Measurements from ENCODE around the gene PSMB5. TPM values are rescaled to one million over a fixed set of nuclear protein-coding genes. Genes with fewer than 3 reads are reported as not detected.
A peak's percentile ranks its signal among the peaks of the same experiment; 100 is the strongest.

PSMB5 gene
- total RNA-seq, 1 donor from 2014 or later: 220 TPM

GRCh38 chr14:23063601-23064000, 28.9 kb upstream of the PSMB5 start:
- no peaks in the 10 kb centered on the region for H3K27me3 ChIP-seq (ENCODE audit: control insufficient read depth, insufficient read depth, low read length)
- FAIRE-seq (no peak), DNase-seq (ENCODE audit: low read depth) (no peak)
- peaks cover 45% of the 10 kb centered on the region for H3K36me3 ChIP-seq (ENCODE audit: control insufficient read depth, insufficient read depth, low read length)
- H3K4me3 ChIP-seq (ENCODE audit: low read depth, low read length): no peak overlapping the region
- no peak for TF ChIP-seq CTCF (IDR thresholded peaks at IDR 0.05; ENCODE audit: insufficient read depth, low read length, severe bottlenecking)

GRCh38 chr14:23062002-23062401, 27.3 kb upstream of the PSMB5 start:
- H3K4me3 ChIP-seq (ENCODE audit: low read depth, low read length): no peak overlapping the region
- H3K36me3 ChIP-seq (ENCODE audit: control insufficient read depth, insufficient read depth, low read length): peaks cover 33% of the 10 kb centered on the region
- no peak for FAIRE-seq
- H3K27me3 ChIP-seq (ENCODE audit: control insufficient read depth, insufficient read depth, low read length): no peaks in the 10 kb centered on the region
- DNase-seq (ENCODE audit: low read depth): peak; percentile 95
- TF ChIP-seq CTCF (IDR thresholded peaks at IDR 0.05; ENCODE audit: insufficient read depth, low read length, severe bottlenecking): no peak

- no peak for FAIRE-seq
- no peaks in the 10 kb centered on the region for H3K27me3 ChIP-seq (ENCODE audit: control insufficient read depth, insufficient read depth, low read length)
- peaks cover 29% of the 10 kb centered on the region for H3K36me3 ChIP-seq (ENCODE audit: control insufficient read depth, insufficient read depth, low read length)
- DNase-seq (ENCODE audit: low read depth): no peak
- no peak for TF ChIP-seq CTCF (IDR thresholded peaks at IDR 0.05; ENCODE audit: insufficient read depth, low read length, severe bottlenecking)
- H3K4me3 ChIP-seq (ENCODE audit: low read depth, low read length): no peak overlapping the region
Observed at GRCh38 chr14:23060536-23061260, 26.0 kb upstream of the PSMB5 start.

GRCh38 chr14:23058654-23059504, 24.2 kb upstream of the PSMB5 start:
- Histone ChIP-seq H3K4me3 (ENCODE audit: low read depth, low read length) (no peak overlapping the region), H3K36me3 (ENCODE audit: control insufficient read depth, insufficient read depth, low read length) (peaks cover 23% of the 10 kb centered on the region), H3K27me3 (ENCODE audit: control insufficient read depth, insufficient read depth, low read length) (no peaks in the 10 kb centered on the region)
- FAIRE-seq (no peak), DNase-seq (ENCODE audit: low read depth) (no peak)
- no peak for TF ChIP-seq CTCF (IDR thresholded peaks at IDR 0.05; ENCODE audit: insufficient read depth, low read length, severe bottlenecking)

- FAIRE-seq (no peak), DNase-seq (ENCODE audit: low read depth) (peak; percentile 73)
- peaks cover 17% of the 10 kb centered on the region for H3K36me3 ChIP-seq (ENCODE audit: control insufficient read depth, insufficient read depth, low read length)
- peak; percentile 95 for TF ChIP-seq CTCF (IDR thresholded peaks at IDR 0.05; ENCODE audit: insufficient read depth, low read length, severe bottlenecking)
- no peaks in the 10 kb centered on the region for H3K27me3 ChIP-seq (ENCODE audit: control insufficient read depth, insufficient read depth, low read length)
- peak overlapping the region; percentile 45 for H3K4me3 ChIP-seq (ENCODE audit: low read depth, low read length)
Observed at GRCh38 chr14:23057757-23058653, 23.3 kb upstream of the PSMB5 start.

Data from bronchial epithelial cell (primary cell).